Mucosa of descending colon (tissue), 3 donors: Measurements from ENCODE around the gene FMO2. TPM values are rescaled to one million over a fixed set of nuclear protein-coding genes. Genes with fewer than 3 reads are reported as not detected.

Experiments
- ATAC-seq: fragments of 200-7000 bp; cut with Tn5 transposase; one replicate; pipeline ENCODE4 v1.9.1; 2020; ENCODE audit warnings: mild to moderate bottlenecking, moderate library complexity
- DNase-seq, 3 donors: peaks; one replicate each; pipeline ENCODE4 v3.0.0-alpha.2; 2020
- H3K36me3 ChIP-seq: fragments of 200-600 bp; one replicate; pipeline ENCODE4 v1.8.0; 2021; ENCODE audit warnings: low read depth, mild to moderate bottlenecking
- H3K4me1 ChIP-seq: fragments of 200-600 bp; one replicate; pipeline ENCODE4 v1.8.0; 2021; ENCODE audit warnings: low read depth, mild to moderate bottlenecking
- H3K4me3 ChIP-seq: fragments of 200-600 bp; one replicate; pipeline ENCODE4 v1.8.0; 2021; ENCODE audit warnings: mild to moderate bottlenecking
- H3K9me3 ChIP-seq: fragments of 200-600 bp; one replicate; pipeline ENCODE4 v1.8.0; 2021; ENCODE audit warnings: mild to moderate bottlenecking
- intact Hi-C, 2 donors: fragments of 100-400 bp; cut with DNase I in 1 of 2; cut with micrococcal nuclease in 1 of 2; formaldehyde crosslinking; loops; one replicate each; pipeline versions ENCODE4 v1.11.0 to v1.11.1; 2022; cut with DNase I, micrococcal nuclease
- total RNA-seq, 3 donors: library from RNA; stranded (reverse); fragmentation: NEBNext Ultra II Directional in 2 of 3; extraction: Animal tissue kit (Norgen Biotek cat#: 25700) in 2 of 3; gene quantifications; one replicate each; pipeline versions ENCODE4 v1.2.1 to v1.2.4, GENCODE V29; 2021 to 2023
- TF ChIP-seq, protein P1 (sequence below): fragments of 200-600 bp; IDR thresholded peaks from one replicate; pipeline ENCODE4 v1.8.0; 2022; ENCODE audit warnings: antibody characterized with exemption, mild to moderate bottlenecking
- donor health status: DM: no; HTN: no; CAD: no; lungs with moderate emphysema.
- donor health status: DM: no; HTN: no; CAD: no.
- donor health status: DM: no; HTN: yes; CAD: no.

The FMO2 gene
- total RNA-seq, 3 donors from 2014 or later = 0.55 to 6.1 (median 1.2) TPM

DNA sequence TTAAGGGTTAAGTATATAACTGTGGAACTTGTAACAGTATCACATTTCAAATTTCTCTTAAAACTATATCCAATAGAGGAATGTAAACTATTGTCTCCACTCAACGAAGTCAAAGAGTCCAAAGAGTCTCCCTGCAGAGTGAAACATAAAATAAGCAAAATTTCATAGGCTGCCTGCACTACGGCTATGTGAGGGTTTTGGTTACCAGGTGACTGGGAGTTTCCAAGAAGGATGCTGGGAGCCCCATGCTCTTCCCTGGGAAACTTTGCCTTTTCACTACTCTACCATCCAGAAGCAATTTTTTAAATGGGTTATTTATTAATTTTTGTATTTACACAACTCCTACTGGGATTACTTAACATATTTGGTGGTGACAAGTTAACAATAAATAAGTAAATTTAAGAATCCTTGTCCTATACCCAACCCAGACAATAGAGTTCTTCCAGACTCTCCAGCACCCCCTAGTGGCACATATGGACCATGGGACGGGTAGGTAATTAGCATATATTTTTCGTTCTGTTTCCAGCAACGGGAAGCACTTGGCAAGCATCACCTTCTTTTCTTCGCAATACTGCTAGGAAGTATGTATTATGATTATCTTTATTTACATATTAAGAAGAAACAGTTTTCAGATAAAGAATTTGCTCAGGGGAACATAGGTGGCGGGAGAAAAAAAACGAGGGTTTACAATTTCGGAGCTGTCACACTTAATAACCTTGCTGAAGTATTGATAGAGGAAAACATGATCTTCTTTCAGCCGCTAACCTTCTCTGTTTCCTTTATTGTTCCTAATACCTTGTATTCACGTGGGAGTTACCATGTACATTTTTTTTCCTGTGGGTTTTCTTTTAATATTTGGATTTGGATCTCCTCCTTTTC is 3.5 kb downstream of the FMO2 start:
- TF ChIP-seq, protein P1, sequence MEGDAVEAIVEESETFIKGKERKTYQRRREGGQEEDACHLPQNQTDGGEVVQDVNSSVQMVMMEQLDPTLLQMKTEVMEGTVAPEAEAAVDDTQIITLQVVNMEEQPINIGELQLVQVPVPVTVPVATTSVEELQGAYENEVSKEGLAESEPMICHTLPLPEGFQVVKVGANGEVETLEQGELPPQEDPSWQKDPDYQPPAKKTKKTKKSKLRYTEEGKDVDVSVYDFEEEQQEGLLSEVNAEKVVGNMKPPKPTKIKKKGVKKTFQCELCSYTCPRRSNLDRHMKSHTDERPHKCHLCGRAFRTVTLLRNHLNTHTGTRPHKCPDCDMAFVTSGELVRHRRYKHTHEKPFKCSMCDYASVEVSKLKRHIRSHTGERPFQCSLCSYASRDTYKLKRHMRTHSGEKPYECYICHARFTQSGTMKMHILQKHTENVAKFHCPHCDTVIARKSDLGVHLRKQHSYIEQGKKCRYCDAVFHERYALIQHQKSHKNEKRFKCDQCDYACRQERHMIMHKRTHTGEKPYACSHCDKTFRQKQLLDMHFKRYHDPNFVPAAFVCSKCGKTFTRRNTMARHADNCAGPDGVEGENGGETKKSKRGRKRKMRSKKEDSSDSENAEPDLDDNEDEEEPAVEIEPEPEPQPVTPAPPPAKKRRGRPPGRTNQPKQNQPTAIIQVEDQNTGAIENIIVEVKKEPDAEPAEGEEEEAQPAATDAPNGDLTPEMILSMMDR = peak; percentile 60
- no peaks in the 10 kb centered on the region for H3K36me3 ChIP-seq
- no peak overlapping the region for H3K4me3 ChIP-seq
- no peaks in the 10 kb centered on the region for H3K4me1 ChIP-seq
- intact Hi-C loops = no loop called here
- ATAC-seq = peak; percentile 83
- peak in 2 of 3 donors; percentile 23 to 61 for DNase-seq
- no peaks in the 10 kb centered on the region for H3K9me3 ChIP-seq

DNA sequence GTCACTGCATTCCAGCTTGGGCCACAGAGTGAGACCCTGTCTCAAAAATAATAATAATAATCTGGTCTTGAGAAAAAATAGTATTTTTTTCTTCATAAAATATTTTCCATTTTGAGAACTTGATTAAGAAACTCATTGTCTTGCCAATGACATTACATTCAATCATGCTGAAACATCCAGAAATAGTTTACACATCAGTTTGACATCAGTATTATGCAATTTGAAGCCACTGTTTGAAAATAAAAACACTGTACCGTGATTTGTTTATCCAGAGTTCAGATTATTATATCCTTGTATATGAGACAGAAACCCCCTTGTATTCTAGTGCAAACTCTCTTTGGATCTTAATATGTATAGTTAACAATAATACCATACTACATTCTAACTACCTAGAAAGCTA is 6.9 kb downstream of the FMO2 start:
- TF ChIP-seq, protein P1 = no peak
- no peaks in the 10 kb centered on the region for H3K9me3 ChIP-seq
- ATAC-seq (no peak), DNase-seq (no peak)
- no peaks in the 10 kb centered on the region for H3K36me3 ChIP-seq
- H3K4me3 ChIP-seq = no peak overlapping the region
- intact Hi-C loops = no loop called here
- H3K4me1 ChIP-seq = no peaks in the 10 kb centered on the region

DNA sequence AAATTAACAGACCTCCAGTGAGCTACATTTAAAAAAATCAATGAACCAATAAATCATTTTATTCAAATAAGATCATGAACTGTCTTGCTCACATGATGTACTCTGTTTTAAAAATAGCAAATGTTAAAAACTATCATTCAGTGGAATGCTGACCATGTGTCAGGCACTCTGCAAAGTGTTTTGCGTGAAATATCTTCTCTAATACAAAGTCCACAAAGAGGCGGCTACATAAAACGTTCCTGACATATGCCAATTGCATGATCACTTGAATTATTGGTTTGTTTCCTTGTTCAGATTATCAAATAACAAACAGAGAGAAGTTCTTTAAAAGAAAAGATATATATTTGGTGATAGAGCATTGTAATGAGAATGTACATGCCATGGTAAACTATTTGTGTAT is 10.7 kb downstream of the FMO2 start:
- intact Hi-C loops = no loop called here
- Histone ChIP-seq H3K9me3 (no peaks in the 10 kb centered on the region), H3K36me3 (no peaks in the 10 kb centered on the region), H3K4me3 (no peak overlapping the region), H3K4me1 (no peaks in the 10 kb centered on the region)
- no peak for ATAC-seq
- TF ChIP-seq, protein P1 = no peak
- DNase-seq = no peak

DNA sequence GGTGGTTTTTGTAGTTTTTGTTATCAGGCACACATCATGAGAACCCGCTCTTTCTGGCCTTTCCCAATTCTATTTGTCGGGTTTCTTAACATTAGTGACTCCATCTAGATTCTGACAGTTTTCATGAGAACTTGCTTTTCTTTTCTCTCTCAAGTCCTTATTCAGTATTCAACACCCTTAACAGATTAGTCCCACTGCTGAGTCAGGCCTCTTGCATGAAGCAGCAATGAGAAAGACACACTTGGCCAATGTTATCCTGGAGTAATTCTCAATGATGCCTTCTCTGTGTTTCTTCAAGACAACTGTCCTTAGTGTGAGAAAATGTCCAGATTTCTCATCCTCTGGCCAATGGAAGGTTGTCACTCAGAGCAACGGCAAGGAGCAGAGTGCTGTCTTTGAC is 11.3 kb downstream of the FMO2 start:
- ATAC-seq = no peak
- no peak for DNase-seq
- H3K4me1 ChIP-seq = no peaks in the 10 kb centered on the region
- intact Hi-C loops = no loop called here
- TF ChIP-seq, protein P1 = no peak
- H3K36me3 ChIP-seq = no peaks in the 10 kb centered on the region
- no peaks in the 10 kb centered on the region for H3K9me3 ChIP-seq
- H3K4me3 ChIP-seq = no peak overlapping the region

DNA sequence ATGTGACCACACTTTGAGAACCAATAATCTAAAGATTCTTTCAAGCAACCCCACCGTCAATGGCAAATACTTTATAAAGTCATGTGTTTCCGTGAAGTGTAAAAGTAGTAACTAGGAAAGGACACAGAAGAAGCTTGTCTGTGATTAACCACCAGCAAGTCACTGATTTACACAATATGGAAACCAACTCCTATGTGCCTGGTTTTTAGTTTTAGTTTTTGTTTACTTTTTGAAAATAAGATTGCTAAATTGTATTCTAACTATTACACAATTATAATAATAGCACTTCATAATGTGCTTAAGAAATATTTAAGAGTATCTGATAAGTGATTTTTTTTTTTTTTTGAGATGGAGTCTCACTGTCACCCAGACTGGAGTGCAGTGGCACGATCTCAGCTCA is 13.0 kb downstream of the FMO2 start:
- H3K4me1 ChIP-seq = no peaks in the 10 kb centered on the region
- intact Hi-C loops = no loop called here
- no peak for DNase-seq
- TF ChIP-seq, protein P1 = no peak
- H3K9me3 ChIP-seq = no peaks in the 10 kb centered on the region
- ATAC-seq = no peak
- no peak overlapping the region for H3K4me3 ChIP-seq
- H3K36me3 ChIP-seq = no peaks in the 10 kb centered on the region
